Mesendoderm (in vitro differentiated cells): ENCODE data around the gene OR8B3.
A peak's percentile ranks its signal among the peaks of the same experiment; 100 is the strongest.
"Not testable (repeated sequence)": the region's sequence is repeated elsewhere in the genome, so short reads cannot be mapped to it uniquely, and the experiment has no call there.

Source experiments
- DNase-seq: peaks from one replicate; pipeline ENCODE4 v3.0.0; 2013
- H2AK5ac ChIP-seq: 2 replicates; pipeline ENCODE4 v1.6.1; 2013; ENCODE audit warnings: low read length, inconsistent platforms
- H2BK120ac ChIP-seq: 2 replicates; pipeline ENCODE4 v1.6.1; 2013; ENCODE audit warnings: low read depth, mild to moderate bottlenecking, low read length, moderate library complexity, mixed read lengths
- H2BK15ac ChIP-seq: replicated peaks from 2 replicates; pipeline ENCODE4 v1.6.1; 2013; ENCODE audit warnings: low read depth, mild to moderate bottlenecking, moderate library complexity
- H2BK5ac ChIP-seq: 2 replicates; pipeline ENCODE4 v1.6.1; 2013; ENCODE audit warnings: low read length, inconsistent platforms
- H3K18ac ChIP-seq: 2 replicates; pipeline ENCODE4 v1.6.1; 2013; ENCODE audit warnings: mild to moderate bottlenecking, low read length, mixed read lengths
- H3K23ac ChIP-seq: one replicate; pipeline ENCODE4 v1.6.1; 2013; ENCODE audit warnings: low read length
- H3K27ac ChIP-seq: 2 replicates; pipeline ENCODE4 v1.5.1; 2013; ENCODE audit warnings: low read depth, mild to moderate bottlenecking, inconsistent platforms, low read length, moderate library complexity
- H3K27me3 ChIP-seq: 2 replicates; pipeline ENCODE4 v1.6.1; 2013; ENCODE audit warnings: low read length, control low read depth, mild to moderate bottlenecking, inconsistent platforms; ENCODE audit not compliant: insufficient read depth, poor library complexity
- H3K36me3 ChIP-seq: 2 replicates; pipeline ENCODE4 v1.6.1; 2013; ENCODE audit warnings: low read length, inconsistent platforms; ENCODE audit not compliant: control insufficient read depth, insufficient read depth
- H3K4ac ChIP-seq: one replicate; pipeline ENCODE4 v1.6.1; 2013; ENCODE audit warnings: low read depth, mild to moderate bottlenecking, low read length, moderate library complexity
- H3K4me1 ChIP-seq: 2 replicates; pipeline ENCODE4 v1.6.1; 2013; ENCODE audit warnings: low read depth, low read length, inconsistent platforms; ENCODE audit not compliant: control insufficient read depth
- H3K4me2 ChIP-seq: 2 replicates; pipeline ENCODE4 v1.6.1; 2013; ENCODE audit warnings: low read length
- H3K4me3 ChIP-seq: 2 replicates; pipeline ENCODE4 v1.5.1; 2013; ENCODE audit warnings: mild to moderate bottlenecking, low read length
- H3K56ac ChIP-seq: one replicate; pipeline ENCODE4 v1.6.1; 2013; ENCODE audit warnings: low read length
- H3K79me1 ChIP-seq: 2 replicates; pipeline ENCODE4 v1.6.1; 2013; ENCODE audit warnings: low read length, inconsistent platforms
- H3K79me2 ChIP-seq: 2 replicates; pipeline ENCODE4 v1.6.1; 2013; ENCODE audit warnings: mild to moderate bottlenecking, low read length; ENCODE audit not compliant: control insufficient read depth, insufficient read depth
- H3K9ac ChIP-seq: 2 replicates; pipeline ENCODE4 v1.6.1; 2013; ENCODE audit warnings: low read length, inconsistent platforms
- H4K5ac ChIP-seq: one replicate; pipeline ENCODE4 v1.6.1; 2013; ENCODE audit warnings: low read length
- H4K8ac ChIP-seq: one replicate; pipeline ENCODE4 v1.6.1; 2013; ENCODE audit warnings: low read depth, mild to moderate bottlenecking, control low read depth, low read length, moderate library complexity
- WGBS: extraction: QIAGEN DNeasy Blood & Tissue Kit; methylation state at CpG from one replicate; pipeline ENCODE4 v1.1.7; 2013; ENCODE audit warnings: low lambda C conversion rate, missing lambda C conversion rate; ENCODE audit not compliant: insufficient coverage; ENCODE audit errors: extremely low coverage; 5-methylcytosine and 5-hydroxymethylcytosine counted together

OR8B3 gene

GRCh38 chr11:124415356-124415923 is 16.6 kb upstream of the OR8B3 start:
- Histone ChIP-seq H4K8ac (no peak overlapping the region), H3K4me1 (no peaks in the 10 kb centered on the region), H2BK120ac (no peak overlapping the region), H3K4ac (no peak overlapping the region), H2AK5ac (no peak overlapping the region), H3K9ac (no peak overlapping the region), H4K5ac (no peak overlapping the region), H2BK15ac (no peak overlapping the region), H3K56ac (no peak overlapping the region), H3K27ac (no peak overlapping the region), H3K79me1 (no peaks in the 10 kb centered on the region), H3K4me2 (no peak overlapping the region), H2BK5ac (no peak overlapping the region), H3K36me3 (no peaks in the 10 kb centered on the region), H3K18ac (no peak overlapping the region), H3K27me3 (no peaks in the 10 kb centered on the region), H3K4me3 (no peak overlapping the region), H3K23ac (no peak overlapping the region), H3K79me2 (no peaks in the 10 kb centered on the region)
- peak; percentile 45 for DNase-seq
- no CpG with 5 or more reads among the region's 5 CpGs for WGBS

- no peak overlapping the region for H2BK5ac ChIP-seq
- no peak overlapping the region for H3K4me3 ChIP-seq
- no peak overlapping the region for H3K4me2 ChIP-seq
- no peak overlapping the region for H3K27ac ChIP-seq
- H4K5ac ChIP-seq, result no peak overlapping the region
- no peaks in the 10 kb centered on the region for H3K79me1 ChIP-seq
- no peak overlapping the region for H3K56ac ChIP-seq
- H3K79me2 ChIP-seq, result no peaks in the 10 kb centered on the region
- no CpG with 5 or more reads among the region's 7 CpGs for WGBS
- H3K36me3 ChIP-seq, result no peaks in the 10 kb centered on the region
- H3K4ac ChIP-seq, result no peak overlapping the region
- no peak overlapping the region for H2AK5ac ChIP-seq
- no peak overlapping the region for H2BK15ac ChIP-seq
- H3K9ac ChIP-seq, result no peak overlapping the region
- H3K4me1 ChIP-seq, result no peaks in the 10 kb centered on the region
- no peak overlapping the region for H2BK120ac ChIP-seq
- no peak overlapping the region for H4K8ac ChIP-seq
- H3K27me3 ChIP-seq, result no peaks in the 10 kb centered on the region
- no peak for DNase-seq
- no peak overlapping the region for H3K18ac ChIP-seq
- no peak overlapping the region for H3K23ac ChIP-seq
These were observed 11.1 kb upstream of the OR8B3 start for GRCh38 chr11:124409906-124410305.

GRCh38 chr11:124405581-124405980 is 6.8 kb upstream of the OR8B3 start:
- H3K36me3 ChIP-seq, result no peaks in the 10 kb centered on the region
- no peak overlapping the region for H3K4me3 ChIP-seq
- H3K18ac ChIP-seq, result no peak overlapping the region
- H3K9ac ChIP-seq, result no peak overlapping the region
- no peak overlapping the region for H3K56ac ChIP-seq
- no peak overlapping the region for H2BK5ac ChIP-seq
- H3K27ac ChIP-seq, result no peak overlapping the region
- H3K23ac ChIP-seq, result no peak overlapping the region
- no peak for DNase-seq
- no peak overlapping the region for H4K5ac ChIP-seq
- H3K27me3 ChIP-seq, result no peaks in the 10 kb centered on the region
- no peak overlapping the region for H2BK15ac ChIP-seq
- no peak overlapping the region for H3K4ac ChIP-seq
- H2BK120ac ChIP-seq, result no peak overlapping the region
- H3K79me2 ChIP-seq, result no peaks in the 10 kb centered on the region
- WGBS, result no CpG with 5 or more reads among the region's 2 CpGs
- no peaks in the 10 kb centered on the region for H3K79me1 ChIP-seq
- no peak overlapping the region for H2AK5ac ChIP-seq
- no peak overlapping the region for H4K8ac ChIP-seq
- H3K4me1 ChIP-seq, result no peaks in the 10 kb centered on the region
- no peak overlapping the region for H3K4me2 ChIP-seq

- H4K5ac ChIP-seq, DNase-seq, H2BK5ac ChIP-seq, H2AK5ac ChIP-seq, H3K27me3 ChIP-seq, H3K79me1 ChIP-seq, H3K23ac ChIP-seq, H3K79me2 ChIP-seq, H4K8ac ChIP-seq, H3K4me3 ChIP-seq, H3K56ac ChIP-seq, H2BK120ac ChIP-seq, H3K18ac ChIP-seq, H3K4me1 ChIP-seq, H3K36me3 ChIP-seq, H3K9ac ChIP-seq, H3K27ac ChIP-seq, H3K4ac ChIP-seq, H3K4me2 ChIP-seq, H2BK15ac ChIP-seq: not testable (repeated sequence)
- no CpG with 5 or more reads among the region's 27 CpGs for WGBS
These were observed 4.4 kb upstream of the OR8B3 start for GRCh38 chr11:124403186-124403585.

- Histone ChIP-seq H2BK5ac (no peak overlapping the region), H3K4me2 (no peak overlapping the region), H3K56ac (no peak overlapping the region), H3K4me3 (no peak overlapping the region), H3K9ac (no peak overlapping the region), H2BK120ac (no peak overlapping the region), H4K5ac (no peak overlapping the region), H3K4me1 (no peaks in the 10 kb centered on the region), H2AK5ac (no peak overlapping the region), H3K27ac (no peak overlapping the region), H3K36me3 (no peaks in the 10 kb centered on the region), H3K4ac (no peak overlapping the region), H3K79me2 (no peaks in the 10 kb centered on the region), H3K79me1 (no peaks in the 10 kb centered on the region), H2BK15ac (no peak overlapping the region), H4K8ac (no peak overlapping the region), H3K18ac (no peak overlapping the region), H3K23ac (no peak overlapping the region), H3K27me3 (no peaks in the 10 kb centered on the region)
- peak; percentile 85 for DNase-seq
- WGBS, result no CpG with 5 or more reads among the region's 8 CpGs
These were observed 3.6 kb upstream of the OR8B3 start for GRCh38 chr11:124402326-124402922.

GRCh38 chr11:124396847-124397246 is 2.0 kb downstream of the OR8B3 start:
- not testable (repeated sequence) for H3K4me2 ChIP-seq, H4K5ac ChIP-seq, H2BK5ac ChIP-seq, H3K4me3 ChIP-seq, H3K79me1 ChIP-seq, H3K27me3 ChIP-seq, H3K4ac ChIP-seq, H4K8ac ChIP-seq, H3K27ac ChIP-seq, H3K79me2 ChIP-seq, DNase-seq, H3K23ac ChIP-seq, H3K18ac ChIP-seq, H3K9ac ChIP-seq, H3K56ac ChIP-seq, H2BK15ac ChIP-seq, H3K4me1 ChIP-seq, H2BK120ac ChIP-seq, H3K36me3 ChIP-seq, H2AK5ac ChIP-seq
- no CpG with 5 or more reads among the region's 4 CpGs for WGBS
